HG03095 (cell line): Measurements from ENCODE around the gene KCNB1.

Experiments
- ATAC-seq: cut with Tn5 transposase; IDR thresholded peaks from one replicate; pipeline ENCODE4 v1.9.1; 2021; ENCODE audit warnings: moderate library complexity; ENCODE audit not compliant: unreplicated experiment

Gene KCNB1

DNA sequence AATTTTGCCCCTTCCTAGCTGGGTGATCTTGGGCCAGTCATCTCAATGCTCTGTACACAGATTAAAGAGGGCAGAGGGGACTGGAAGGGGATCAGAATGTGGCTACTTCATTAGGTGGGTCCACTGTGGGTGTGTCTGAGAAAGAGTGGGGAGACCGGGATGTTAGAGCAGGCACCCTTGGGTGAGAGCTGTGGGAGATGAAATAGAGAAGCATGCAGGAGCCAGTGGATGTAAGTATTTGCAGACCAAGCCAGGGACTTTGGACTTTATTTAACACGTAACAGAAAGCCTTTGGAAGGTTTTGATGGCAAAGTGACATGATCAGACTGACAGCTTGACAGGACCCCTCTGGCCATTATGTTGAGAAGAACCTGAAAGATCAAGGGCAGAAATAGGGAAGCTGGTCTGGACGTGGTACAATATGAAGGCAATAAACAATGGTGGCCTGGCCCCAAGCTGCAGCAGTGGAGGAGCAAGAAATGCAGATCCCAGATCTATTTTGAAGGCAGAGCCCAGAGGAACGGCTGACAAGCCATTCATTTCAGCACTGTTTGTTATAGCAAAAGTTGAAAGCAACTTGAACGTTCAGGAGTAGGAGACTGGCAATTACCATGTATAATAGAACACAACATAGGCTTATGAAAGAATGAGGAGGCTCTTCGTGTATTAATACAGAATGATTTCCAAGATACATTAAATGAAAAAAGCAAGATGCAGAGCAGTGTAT is 122.1 kb downstream of the KCNB1 start:
- no peak for ATAC-seq

DNA sequence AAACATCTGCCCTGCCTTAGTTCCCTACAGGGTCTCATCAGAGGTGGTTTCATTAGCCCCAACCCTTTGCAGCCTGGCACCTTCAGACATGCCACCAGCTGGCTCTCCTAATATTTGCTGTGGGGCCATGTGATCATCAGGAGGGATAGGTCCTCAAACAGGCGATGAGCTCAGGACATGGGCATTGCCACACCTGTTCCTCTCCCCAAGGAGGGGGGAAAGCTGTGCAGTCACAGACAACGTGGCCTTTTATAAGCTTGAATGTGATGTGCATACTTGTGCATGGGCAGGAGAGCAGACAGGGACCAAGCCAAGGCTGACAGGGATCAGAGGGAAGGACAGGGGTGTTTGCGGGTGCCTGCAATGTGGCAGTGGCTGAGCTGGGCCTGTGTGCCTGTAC is 125.8 kb downstream of the KCNB1 start:
- ATAC-seq, result no peak

DNA sequence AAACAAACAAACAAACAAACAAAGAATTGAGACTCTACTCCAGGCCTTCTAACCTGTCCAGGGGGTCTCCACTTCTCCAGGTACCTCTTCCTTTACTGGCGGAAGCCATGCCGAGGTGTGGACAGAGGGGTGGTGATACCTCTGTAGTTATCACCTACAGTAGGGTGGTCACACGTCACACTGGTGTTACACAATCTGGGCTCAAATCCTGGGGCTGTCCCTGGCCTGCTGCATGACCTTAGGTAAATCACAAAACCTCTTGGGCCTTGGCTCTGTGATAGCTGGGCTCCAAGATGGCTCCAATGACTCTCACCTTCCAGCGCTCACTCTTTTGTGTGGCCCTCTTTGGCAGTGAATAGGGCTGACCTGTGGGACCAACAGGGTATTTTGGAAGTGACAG is 127.8 kb downstream of the KCNB1 start:
- no peak for ATAC-seq

DNA sequence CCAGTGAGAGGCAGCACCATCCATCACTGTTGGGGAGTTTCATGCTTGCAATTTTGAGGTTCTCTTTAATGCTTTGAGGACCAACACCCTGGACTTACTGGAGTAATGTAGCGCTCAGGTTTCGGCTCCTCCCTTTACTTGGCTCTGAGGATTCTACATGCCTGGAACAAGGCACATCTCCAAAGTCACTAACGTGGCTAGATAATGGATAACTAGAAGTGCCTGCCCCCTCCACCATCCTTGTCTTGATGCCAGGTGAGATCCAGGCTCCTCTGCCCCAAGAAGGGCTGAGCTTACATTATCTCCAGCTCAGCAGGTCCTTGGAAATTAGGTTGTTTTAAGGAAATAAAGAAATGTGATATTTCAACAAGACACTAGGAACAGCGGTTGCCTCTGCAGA is 129.1 kb downstream of the KCNB1 start:
- no peak for ATAC-seq

DNA sequence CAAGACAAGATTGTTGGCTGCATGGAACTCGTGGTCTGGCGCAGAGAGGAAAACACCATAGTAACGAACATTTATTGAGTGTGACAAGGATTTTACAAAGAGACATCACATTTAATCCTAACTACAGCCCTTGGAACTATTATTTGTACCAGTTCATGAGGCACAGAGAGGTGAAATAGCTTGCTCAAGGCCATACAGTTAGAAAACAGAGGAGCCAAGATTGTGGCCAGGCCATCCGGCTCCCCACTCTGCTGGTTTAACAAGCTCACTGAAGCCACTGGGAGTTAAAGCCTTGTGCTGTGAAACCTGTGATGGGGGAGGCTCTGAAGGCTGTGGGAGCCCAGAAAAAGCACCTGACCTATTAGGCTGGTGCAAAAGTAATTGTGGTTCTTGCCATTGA is 129.7 kb downstream of the KCNB1 start:
- ATAC-seq, result no peak

DNA sequence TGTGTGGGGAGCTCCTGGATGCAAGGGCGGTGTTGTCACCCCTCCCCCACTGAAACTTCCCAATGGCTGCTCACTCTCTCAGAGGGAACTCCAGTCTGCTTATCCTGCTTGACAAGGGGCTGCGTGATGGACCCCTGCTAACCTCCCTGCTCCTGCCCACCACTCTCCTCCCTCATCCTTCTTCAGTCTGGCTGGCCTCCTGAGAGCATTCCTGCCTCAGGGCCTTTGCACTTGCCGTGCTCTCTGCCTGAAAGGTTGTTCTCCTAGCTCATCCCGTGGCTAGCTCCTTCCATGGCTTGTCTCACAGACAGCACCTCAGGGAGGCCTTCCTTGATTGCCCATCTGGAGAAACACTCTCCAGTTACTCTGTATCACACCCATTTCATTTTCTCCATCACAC is 130.7 kb downstream of the KCNB1 start:
- ATAC-seq, result no peak

DNA sequence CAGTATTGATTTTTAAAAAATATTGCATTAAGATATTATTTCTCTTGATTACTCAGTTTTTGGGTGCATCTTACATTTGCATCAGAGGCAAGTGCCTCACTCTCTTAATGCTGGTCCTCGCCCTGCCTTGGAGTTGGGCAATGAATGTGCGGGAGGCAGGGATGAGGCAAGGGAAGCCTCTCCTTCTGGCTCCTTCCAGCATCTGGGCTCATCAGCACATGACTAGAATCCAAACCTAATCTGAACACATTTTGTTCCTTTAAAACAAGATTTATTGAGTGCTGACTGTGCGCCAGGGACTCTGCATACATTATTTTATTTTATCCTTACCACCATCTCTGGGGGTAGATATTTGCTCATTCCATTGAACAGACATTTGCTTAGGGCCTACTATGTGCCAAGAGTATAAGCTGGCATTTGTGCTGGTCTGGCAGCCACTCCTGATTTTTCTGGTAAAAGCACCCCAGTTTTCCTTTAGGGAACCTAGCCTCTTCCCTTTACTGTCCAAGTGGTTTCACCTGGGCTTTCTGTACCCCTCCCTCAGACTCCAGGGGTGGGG is 132.7 kb downstream of the KCNB1 start:
- ATAC-seq, result no peak

DNA sequence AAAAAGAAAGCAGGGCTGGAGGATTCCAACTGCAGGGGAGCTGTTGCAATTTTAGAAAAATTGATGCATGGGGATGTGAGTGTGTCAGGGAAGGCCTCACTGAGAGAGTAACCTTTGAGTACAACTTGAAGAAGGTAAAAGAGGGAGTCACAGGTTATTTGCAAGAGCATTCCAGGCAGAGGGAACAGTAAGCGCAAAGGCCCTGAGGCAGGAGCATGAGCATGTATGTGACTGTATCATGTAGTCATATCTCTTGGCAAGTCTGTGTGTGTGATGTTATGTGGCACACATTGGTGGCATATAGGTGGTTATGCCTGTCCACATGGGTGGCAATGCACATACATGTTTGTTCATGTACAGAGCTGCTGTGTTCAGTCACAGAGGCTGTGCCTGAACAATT is 133.4 kb downstream of the KCNB1 start:
- no peak for ATAC-seq

DNA sequence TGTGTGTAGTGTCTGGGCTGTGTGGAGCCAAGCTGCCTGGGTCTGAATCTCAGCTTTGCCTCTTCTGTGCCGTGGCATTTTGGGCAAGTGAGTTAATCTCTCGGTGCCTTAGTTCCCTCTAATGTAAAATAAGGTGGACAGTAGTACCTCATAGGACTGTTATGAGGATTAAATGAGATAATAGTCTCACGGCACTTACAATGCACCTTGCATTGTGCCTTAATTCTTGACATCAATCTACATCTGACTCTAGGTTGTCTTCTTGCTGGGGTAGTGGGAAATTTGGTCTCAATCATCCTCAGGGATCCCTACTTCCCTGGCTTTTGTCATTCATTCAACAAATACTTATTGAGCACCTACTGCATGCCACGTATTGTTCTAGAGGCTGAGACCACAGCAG is 133.9 kb downstream of the KCNB1 start:
- no peak for ATAC-seq

DNA sequence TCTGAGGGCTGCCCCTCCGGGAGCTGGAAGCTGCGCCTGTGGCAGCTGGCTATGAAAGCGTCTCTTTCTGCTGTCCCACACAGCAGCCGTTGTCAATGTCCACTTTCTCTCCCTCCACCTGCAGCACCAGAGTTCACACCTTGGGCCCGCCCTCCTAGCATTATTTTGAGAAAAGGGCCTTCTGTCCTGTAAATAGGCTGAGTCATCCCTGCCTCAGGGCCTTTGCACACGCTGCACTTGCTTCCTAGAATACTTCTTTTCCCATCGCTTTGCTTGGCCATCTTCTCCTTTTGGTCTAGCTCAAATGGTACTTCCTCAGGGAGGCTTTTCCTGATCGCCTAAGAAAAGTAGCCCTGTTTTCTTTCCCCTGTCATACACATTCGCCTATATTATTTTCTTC is 135.3 kb downstream of the KCNB1 start:
- no peak for ATAC-seq

DNA sequence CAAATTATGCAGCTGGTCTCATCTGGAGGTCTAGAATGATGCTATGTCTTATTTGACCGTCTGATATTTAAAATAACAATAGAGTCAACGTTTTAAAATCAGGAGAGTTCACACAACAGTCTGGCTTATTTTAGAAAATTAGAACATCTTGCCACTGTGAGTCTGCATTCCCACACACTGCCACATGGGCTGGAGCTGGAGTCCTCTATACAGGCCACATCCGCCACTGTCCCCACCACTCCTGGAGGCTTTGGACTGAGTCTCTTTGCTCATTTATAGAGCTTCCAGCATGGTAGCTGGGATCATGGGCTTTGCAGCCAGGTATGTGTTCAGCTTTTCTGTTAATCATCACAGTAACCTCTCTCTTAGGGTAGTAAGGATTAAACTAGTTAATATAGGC is 135.8 kb downstream of the KCNB1 start:
- ATAC-seq, result no peak

DNA sequence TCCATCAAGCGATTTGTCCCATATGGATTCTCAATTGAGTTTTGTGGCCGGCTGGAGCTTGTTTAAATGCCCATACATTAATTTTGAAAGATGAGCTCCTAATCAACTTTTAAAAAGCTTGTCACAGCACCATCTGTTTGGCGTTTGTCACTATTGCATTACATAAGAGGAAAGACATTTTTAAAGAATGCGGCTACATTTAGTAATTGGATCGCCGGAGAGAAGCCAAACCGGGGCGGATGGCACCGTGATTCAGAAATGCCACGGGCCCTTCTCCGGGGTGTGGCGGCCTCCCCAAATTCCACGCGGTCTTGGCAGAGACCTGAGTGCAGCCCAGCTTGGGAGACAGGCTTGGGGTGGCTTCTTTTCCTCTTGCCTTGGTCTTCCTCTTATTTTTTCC is 136.9 kb downstream of the KCNB1 start:
- ATAC-seq, result no peak

DNA sequence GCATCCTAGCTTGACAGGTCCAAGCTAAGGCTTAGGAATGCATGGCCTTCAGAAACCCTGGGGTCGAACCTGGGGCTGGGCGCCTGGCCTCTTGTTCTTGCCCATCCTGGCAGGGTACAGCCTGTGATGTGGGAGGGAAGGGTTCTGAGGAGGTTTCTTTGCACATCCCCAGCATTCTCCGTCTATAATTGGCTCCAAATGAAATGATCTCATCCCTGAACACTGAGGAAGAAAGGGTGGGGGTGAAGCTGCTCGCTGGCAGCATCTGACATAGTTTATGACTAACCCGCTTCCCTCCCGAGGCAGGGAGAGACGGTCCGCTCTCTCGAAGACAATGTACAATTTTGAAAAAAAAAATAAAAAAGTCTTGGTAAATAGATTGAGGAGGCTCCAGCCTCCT is 137.5 kb downstream of the KCNB1 start:
- ATAC-seq, result no peak

DNA sequence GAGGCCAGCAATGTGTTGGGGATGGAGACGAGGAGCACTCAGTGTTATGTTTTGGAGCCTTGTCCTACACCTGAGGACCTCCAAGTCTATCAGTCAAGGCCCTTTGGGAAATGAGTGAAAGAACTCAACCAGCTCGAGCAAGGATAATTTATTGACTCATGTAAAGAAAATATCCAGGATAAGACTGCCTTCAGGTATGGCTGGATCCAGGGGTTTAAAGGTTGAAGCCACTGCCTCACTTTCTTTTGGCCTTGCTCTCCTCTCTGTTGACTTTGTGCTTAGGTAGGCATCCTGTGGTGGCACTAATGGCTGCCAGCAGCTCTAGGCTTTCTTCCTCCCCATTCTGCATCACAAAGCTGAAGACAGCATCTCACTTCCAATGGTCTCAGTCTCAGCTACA is 138.3 kb downstream of the KCNB1 start:
- no peak for ATAC-seq

DNA sequence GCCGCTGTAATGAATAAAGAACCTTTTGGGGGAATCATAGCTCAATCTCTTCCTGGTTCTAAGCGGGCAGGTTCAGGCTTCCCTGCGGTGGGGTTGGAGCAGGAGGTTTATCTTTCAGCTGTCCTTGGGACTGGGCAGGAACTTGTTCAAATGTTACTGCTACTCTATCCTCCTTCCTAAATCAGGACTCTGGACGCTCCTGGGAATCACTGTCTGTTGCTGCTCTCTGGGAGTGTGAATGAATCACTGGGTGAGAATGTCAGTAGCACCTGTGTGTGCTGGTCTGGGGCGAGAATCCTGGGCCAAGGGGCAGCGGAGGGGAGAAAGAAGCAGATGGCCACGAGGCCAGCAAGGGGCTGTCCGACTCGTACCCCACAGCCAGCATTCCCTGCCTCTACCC is 139.2 kb downstream of the KCNB1 start:
- no peak for ATAC-seq

DNA sequence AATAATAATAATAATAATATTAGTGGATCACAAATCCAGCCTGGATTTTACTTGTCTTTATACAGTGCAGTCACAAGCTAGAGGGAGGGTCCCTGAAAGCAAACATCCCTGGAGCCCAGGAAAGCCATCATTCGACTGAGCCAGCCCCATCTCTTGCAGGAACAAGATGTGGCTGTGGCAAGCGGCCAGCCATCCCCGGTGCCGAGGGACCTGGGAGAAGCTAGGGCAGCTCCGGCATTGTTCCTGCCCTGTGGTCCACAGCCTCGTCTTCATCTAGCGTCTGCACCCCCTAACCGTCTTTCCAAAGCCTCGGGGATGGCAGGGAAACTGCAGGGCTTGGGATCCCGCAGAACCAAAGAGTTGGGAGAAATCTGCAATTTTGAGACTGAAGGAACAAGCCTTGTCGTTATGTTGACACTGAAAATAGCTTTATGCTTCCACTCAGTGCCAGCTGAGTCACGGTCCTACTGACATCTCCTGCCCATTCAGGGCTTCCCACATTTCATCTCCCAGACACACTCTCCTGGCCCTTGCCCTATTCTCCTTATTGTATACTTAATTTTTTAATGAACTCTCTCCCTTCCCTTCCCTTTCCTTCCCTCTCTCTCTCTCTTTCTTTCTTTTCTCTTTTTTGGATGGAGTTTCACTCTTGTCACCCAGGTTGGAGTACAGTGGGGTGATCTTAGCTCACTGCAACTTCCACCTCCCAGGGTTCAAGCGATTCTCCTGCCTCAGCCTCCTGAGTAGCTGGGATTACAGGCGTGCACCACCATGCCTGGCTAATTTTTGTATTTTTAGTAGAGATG is 142.1 kb downstream of the KCNB1 start:
- ATAC-seq, result no peak

DNA sequence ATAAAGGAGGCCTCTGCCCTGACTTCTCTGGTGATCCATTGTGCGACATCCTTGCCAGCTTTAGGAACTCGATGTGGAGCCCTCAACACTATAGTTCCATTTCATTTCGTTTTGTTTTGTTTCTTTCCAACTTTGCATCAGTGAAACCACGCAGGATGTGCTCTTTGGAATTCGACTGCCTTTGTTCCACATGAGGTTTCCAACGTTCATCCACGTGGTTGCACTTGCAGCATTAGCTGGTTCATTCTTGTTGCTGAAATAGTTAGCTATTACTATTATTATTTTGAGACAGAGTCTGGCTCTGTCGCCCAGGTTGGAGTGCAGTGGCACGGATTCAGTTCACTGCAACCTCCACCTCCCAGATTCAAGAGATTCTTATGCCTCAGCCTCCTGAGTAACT is 143.3 kb downstream of the KCNB1 start:
- ATAC-seq, result no peak

DNA sequence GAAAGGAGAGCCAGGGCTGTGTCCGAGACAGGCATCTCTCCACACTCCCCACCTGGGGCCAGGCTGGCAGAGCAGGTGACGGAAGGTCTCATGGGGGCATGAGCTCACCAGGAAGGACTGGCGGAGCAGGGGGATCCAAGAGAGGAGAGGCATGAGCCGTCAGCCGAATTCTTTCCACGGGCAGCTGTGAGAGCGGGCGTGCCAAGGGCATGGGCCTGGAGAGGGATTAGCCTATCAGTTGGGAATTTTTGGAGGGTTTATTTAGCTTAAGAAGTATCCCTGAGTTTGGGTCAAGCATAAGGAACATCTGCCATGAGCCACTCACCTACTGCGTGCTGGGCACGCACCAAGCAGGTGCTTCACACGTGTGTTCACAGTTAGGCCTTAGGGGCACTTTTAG is 144.4 kb downstream of the KCNB1 start:
- ATAC-seq, result no peak

DNA sequence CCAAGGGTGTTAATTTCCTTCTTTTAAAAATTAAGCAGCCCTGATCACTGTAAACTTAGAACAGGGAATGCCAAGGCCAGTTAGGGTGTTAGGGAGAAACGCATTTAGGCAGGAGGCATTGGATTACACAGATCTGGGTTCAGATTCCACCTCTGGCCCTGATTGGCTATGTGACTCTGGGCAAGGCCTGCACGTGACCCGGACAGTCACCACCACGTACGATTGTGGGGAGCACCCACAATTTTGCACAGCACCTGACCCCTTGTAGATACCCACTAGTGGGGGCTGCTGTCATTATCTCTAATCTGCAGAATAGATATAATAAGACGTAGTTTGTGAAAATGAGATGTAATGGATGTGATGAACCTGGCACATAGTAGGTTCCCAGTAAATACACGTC is 145.1 kb downstream of the KCNB1 start:
- no peak for ATAC-seq

DNA sequence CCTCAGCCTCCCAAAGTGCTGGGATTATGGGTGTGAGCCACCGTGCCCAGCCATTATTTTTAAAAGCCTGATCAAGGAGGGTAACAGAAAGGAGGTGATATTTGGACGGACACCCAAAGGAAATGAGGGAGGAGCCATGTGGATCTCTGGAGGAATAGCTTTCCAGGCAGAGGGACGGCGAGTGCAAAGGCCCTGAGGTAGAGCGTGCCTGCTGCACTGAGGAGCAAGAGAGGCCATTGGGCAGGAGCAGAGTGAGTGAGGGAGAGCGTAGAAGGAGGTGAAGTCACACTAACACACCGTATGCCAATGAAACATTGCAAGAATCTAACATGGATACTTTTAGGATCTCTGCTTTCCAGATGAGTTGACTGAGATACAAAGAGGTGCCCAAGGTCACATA is 145.7 kb downstream of the KCNB1 start:
- ATAC-seq, result no peak

DNA sequence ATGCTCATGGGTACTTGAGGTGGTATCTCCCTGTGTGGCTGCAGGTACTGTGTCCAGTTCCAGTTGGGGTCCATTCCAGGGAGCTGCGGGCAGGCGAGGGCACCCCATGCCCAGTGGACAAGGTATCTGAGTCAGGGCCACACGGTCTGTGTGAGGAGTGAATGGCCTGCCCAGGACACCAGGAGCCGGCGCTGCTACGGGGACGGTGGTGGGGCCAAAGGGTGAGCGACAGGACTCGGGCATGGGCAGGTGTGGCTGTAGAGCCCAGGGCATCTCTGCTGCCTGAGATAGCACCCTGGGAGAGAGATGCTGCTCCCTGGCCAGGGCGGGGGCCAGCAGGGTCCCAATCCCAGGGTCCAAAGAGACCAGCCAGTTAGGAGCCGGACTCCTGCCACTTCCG is 147.0 kb downstream of the KCNB1 start:
- ATAC-seq, result no peak
